ENCODE measurements around the gene NHERF1. TPM values are rescaled to one million over a fixed set of nuclear protein-coding genes. Genes with fewer than 3 reads are reported as not detected.

The NHERF1 gene
- total and polyA plus RNA-seq, 2 of the 13 experiments (the other 11 are each of a cell fraction or from before 2014, with no cell fraction given) = 169 to 269 TPM

DNA sequence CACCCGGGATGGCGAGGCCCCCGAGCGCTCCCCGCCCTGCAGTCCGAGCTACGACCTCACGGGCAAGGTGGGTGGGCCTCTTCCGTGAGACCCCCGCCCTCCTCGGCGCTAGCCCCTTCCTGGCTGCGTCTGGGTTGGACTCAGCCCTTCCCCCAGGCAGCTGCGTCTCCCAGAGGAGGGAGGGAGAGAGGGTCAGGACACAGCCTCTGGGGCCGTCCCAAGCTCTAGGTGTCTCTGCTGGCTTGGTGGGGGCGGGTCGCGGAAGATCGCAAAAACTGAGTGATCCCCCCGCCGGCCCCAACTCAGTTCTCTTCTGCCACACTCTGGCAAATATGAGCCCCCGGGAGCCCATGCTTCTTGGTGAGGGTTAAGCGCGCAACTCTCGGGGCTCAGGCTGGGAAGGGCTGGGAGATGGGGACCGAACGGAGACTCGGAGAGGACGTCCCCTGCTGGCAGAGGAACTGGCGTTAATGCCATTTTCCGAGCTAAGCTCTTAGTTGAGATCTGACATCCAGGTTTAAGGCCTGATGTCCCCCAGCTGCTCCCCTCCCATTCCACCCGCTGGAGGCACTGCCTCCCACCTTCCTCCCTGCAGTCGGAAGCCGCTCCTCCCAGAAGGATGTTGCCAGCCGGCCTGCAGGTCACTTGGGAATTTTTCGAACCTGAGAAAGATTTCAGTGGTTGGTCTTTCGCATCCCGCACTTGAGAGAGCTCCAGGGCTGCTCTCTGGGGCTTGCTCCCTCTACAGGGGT, 11.0 kb upstream of the NHERF1 start (continued):
- TF ChIP-seq, protein P1, sequence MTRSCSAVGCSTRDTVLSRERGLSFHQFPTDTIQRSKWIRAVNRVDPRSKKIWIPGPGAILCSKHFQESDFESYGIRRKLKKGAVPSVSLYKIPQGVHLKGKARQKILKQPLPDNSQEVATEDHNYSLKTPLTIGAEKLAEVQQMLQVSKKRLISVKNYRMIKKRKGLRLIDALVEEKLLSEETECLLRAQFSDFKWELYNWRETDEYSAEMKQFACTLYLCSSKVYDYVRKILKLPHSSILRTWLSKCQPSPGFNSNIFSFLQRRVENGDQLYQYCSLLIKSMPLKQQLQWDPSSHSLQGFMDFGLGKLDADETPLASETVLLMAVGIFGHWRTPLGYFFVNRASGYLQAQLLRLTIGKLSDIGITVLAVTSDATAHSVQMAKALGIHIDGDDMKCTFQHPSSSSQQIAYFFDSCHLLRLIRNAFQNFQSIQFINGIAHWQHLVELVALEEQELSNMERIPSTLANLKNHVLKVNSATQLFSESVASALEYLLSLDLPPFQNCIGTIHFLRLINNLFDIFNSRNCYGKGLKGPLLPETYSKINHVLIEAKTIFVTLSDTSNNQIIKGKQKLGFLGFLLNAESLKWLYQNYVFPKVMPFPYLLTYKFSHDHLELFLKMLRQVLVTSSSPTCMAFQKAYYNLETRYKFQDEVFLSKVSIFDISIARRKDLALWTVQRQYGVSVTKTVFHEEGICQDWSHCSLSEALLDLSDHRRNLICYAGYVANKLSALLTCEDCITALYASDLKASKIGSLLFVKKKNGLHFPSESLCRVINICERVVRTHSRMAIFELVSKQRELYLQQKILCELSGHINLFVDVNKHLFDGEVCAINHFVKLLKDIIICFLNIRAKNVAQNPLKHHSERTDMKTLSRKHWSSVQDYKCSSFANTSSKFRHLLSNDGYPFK (CRISPR knock-in tag; IDR thresholded peaks at IDR 0.05; ENCODE audit: borderline replicate concordance) = 0 out of 2 replicates have a peak, but pooled peaks have one; percentile 12
- TF ChIP-seq, protein P2, sequence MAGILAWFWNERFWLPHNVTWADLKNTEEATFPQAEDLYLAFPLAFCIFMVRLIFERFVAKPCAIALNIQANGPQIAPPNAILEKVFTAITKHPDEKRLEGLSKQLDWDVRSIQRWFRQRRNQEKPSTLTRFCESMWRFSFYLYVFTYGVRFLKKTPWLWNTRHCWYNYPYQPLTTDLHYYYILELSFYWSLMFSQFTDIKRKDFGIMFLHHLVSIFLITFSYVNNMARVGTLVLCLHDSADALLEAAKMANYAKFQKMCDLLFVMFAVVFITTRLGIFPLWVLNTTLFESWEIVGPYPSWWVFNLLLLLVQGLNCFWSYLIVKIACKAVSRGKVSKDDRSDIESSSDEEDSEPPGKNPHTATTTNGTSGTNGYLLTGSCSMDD (CRISPR knock-in tag; IDR thresholded peaks at IDR 0.05) = no peak
- TF ChIP-seq FOSL1 (CRISPR knock-in tag; IDR thresholded peaks at IDR 0.05; ENCODE audit: borderline replicate concordance) (no peak), ZNF841 (CRISPR knock-in tag; IDR thresholded peaks at IDR 0.05; ENCODE audit: borderline replicate concordance) (no peak), SNAI1 (CRISPR knock-in tag; IDR thresholded peaks at IDR 0.05; ENCODE audit: borderline replicate concordance) (no peak), RNF2 (conservative IDR thresholded peaks at IDR 0.05; ENCODE audit: low read depth) (no peak), ZNF431 (CRISPR knock-in tag; IDR thresholded peaks at IDR 0.05; ENCODE audit: borderline replicate concordance, low read depth) (no peak; the same call in 1 of the 2 replicates), NRL (CRISPR knock-in tag; IDR thresholded peaks at IDR 0.05; ENCODE audit: borderline replicate concordance) (no peak), SATB2 (CRISPR knock-in tag; IDR thresholded peaks at IDR 0.05) (no peak), NCOA2 (CRISPR knock-in tag; IDR thresholded peaks at IDR 0.05) (0 out of 2 replicates have a peak, but pooled peaks have one; percentile 9), CCDC6 (CRISPR knock-in tag; IDR thresholded peaks at IDR 0.05) (no peak), HNRNPUL1 (IDR thresholded peaks at IDR 0.05; ENCODE audit: low read depth, low read length) (no peak), ZNF720 (CRISPR knock-in tag; IDR thresholded peaks at IDR 0.05) (no peak), MLLT10 (CRISPR knock-in tag; IDR thresholded peaks at IDR 0.05) (no peak), ZNF672 (CRISPR knock-in tag; IDR thresholded peaks at IDR 0.05) (no peak), ZNF30 (CRISPR knock-in tag; IDR thresholded peaks at IDR 0.05) (no peak), GATA4 (IDR thresholded peaks at IDR 0.05; ENCODE audit: borderline replicate concordance, low read depth) (no peak), ASH2L (IDR thresholded peaks at IDR 0.05; ENCODE audit: insufficient read length, low read depth, low read length) (no peak), DMAP1 (CRISPR knock-in tag; IDR thresholded peaks at IDR 0.05) (no peak; the same call in 1 of the 2 replicates), IKZF4 (CRISPR knock-in tag; IDR thresholded peaks at IDR 0.05; ENCODE audit: borderline replicate concordance, low read depth, not compliant biosample characterization) (no peak), ZSCAN21 (CRISPR knock-in tag; IDR thresholded peaks at IDR 0.05; ENCODE audit: borderline replicate concordance) (peak; percentile 44; the same call in 1 of the 2 replicates)
- TF ChIP-seq, protein P3, sequence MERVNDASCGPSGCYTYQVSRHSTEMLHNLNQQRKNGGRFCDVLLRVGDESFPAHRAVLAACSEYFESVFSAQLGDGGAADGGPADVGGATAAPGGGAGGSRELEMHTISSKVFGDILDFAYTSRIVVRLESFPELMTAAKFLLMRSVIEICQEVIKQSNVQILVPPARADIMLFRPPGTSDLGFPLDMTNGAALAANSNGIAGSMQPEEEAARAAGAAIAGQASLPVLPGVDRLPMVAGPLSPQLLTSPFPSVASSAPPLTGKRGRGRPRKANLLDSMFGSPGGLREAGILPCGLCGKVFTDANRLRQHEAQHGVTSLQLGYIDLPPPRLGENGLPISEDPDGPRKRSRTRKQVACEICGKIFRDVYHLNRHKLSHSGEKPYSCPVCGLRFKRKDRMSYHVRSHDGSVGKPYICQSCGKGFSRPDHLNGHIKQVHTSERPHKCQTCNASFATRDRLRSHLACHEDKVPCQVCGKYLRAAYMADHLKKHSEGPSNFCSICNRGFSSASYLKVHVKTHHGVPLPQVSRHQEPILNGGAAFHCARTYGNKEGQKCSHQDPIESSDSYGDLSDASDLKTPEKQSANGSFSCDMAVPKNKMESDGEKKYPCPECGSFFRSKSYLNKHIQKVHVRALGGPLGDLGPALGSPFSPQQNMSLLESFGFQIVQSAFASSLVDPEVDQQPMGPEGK (CRISPR knock-in tag; IDR thresholded peaks at IDR 0.05) = 0 out of 2 replicates have a peak, but pooled peaks have one; percentile 18
- TF ChIP-seq, protein P4, sequence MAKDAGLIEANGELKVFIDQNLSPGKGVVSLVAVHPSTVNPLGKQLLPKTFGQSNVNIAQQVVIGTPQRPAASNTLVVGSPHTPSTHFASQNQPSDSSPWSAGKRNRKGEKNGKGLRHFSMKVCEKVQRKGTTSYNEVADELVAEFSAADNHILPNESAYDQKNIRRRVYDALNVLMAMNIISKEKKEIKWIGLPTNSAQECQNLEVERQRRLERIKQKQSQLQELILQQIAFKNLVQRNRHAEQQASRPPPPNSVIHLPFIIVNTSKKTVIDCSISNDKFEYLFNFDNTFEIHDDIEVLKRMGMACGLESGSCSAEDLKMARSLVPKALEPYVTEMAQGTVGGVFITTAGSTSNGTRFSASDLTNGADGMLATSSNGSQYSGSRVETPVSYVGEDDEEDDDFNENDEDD (CRISPR knock-in tag; IDR thresholded peaks at IDR 0.05; ENCODE audit: borderline replicate concordance) = no peak; the same call in 1 of the 2 replicates
